ENCODE results near the gene GARS1.

Gene GARS1

GRCh38 chr7:30682212-30683083 lies 87.8 kb downstream of the GARS1 start, which contains the start of gene CRHR2:
TSS of gene CRHR2 (minus strand) at chr7:30682456. CDS start at chr7:30682280, 176 bp downstream.
- no peak for DNase-seq (ENCODE audit: low read depth)

- no peak for DNase-seq (ENCODE audit: low read depth)
Measured at GRCh38 chr7:30683306-30683705, 88.6 kb downstream of the GARS1 start.

All from fibroblast of the conjunctiva (primary cell).